HPDE6-E6E7 (cell line): ENCODE measurements around the gene COBL.
"Not testable (repeated sequence)": the region's sequence is repeated elsewhere in the genome, so short reads cannot be mapped to it uniquely, and the experiment has no call there.

Experiments
- DNase-seq: peaks from one replicate; pipeline ENCODE4 v3.0.0; 2011; ENCODE audit warnings: missing footprints; ENCODE audit errors: extremely low spot score

COBL gene

GRCh38 chr7:51233374-51233773 is 83.2 kb downstream of the COBL start:
- no peak for DNase-seq

- no peak for DNase-seq
Measured at GRCh38 chr7:51230723-51231122, 85.9 kb downstream of the COBL start.

GRCh38 chr7:51230324-51230625 is 86.3 kb downstream of the COBL start:
- no peak for DNase-seq

- DNase-seq: no peak
Measured at GRCh38 chr7:51229620-51230323, 86.8 kb downstream of the COBL start.

- DNase-seq: no peak
Measured at GRCh38 chr7:51229106-51229537, 87.5 kb downstream of the COBL start.

GRCh38 chr7:51228386-51228958 is 88.1 kb downstream of the COBL start:
- no peak for DNase-seq

GRCh38 chr7:51227861-51228260 is 88.7 kb downstream of the COBL start:
- DNase-seq: no peak

GRCh38 chr7:51226916-51227535 is 89.6 kb downstream of the COBL start:
- DNase-seq: no peak

- DNase-seq: peak; percentile 16
Measured at GRCh38 chr7:51226063-51226755, 90.4 kb downstream of the COBL start.

- DNase-seq: peak; percentile 49
Measured at GRCh38 chr7:51224811-51225595, 91.6 kb downstream of the COBL start.

- no peak for DNase-seq
Measured at GRCh38 chr7:51223505-51223904, 93.1 kb downstream of the COBL start.

GRCh38 chr7:51222916-51223315 is 93.7 kb downstream of the COBL start:
- no peak for DNase-seq

- no peak for DNase-seq
Measured at GRCh38 chr7:51220226-51220625, 96.4 kb downstream of the COBL start.

GRCh38 chr7:51219261-51219988 is 97.2 kb downstream of the COBL start:
- DNase-seq: no peak

- no peak for DNase-seq
Measured at GRCh38 chr7:51217804-51218203, 98.8 kb downstream of the COBL start.

GRCh38 chr7:51214098-51214497 is 102.5 kb downstream of the COBL start:
- no peak for DNase-seq

GRCh38 chr7:51213618-51214017 is 103.0 kb downstream of the COBL start:
- no peak for DNase-seq

- no peak for DNase-seq
Measured at GRCh38 chr7:51210766-51211165, 105.8 kb downstream of the COBL start.

- no peak for DNase-seq
Measured at GRCh38 chr7:51209426-51209825, 107.2 kb downstream of the COBL start.

- DNase-seq: not testable (repeated sequence)
Measured at GRCh38 chr7:51208125-51208524, 108.5 kb downstream of the COBL start.

- DNase-seq: no peak
Measured at GRCh38 chr7:51198654-51199053, 118.0 kb downstream of the COBL start.
